Heart right ventricle (tissue), 16 donors: ENCODE measurements around the gene KRTAP12-3. TPM values are rescaled to one million over a fixed set of nuclear protein-coding genes. Genes with fewer than 3 reads are reported as not detected.
"Not testable (repeated sequence)": the region's sequence is repeated elsewhere in the genome, so short reads cannot be mapped to it uniquely, and the experiment has no call there.

Experiments
- ATAC-seq, 8 donors: fragments of 200-7000 bp; cut with Tn5 transposase; one replicate each; pipeline ENCODE4 v1.9.1; 2020; ENCODE audit warnings: mild to moderate bottlenecking in 8 of 8, moderate library complexity in 8 of 8, moderate number of reproducible peaks in 1 of 8
- DNase-seq, 2 donors: peaks; one replicate each; pipeline ENCODE4 v3.0.0-alpha.2; 2020
- H3K27ac ChIP-seq, 10 donors: fragments of 200-600 bp; sonication (generic) in 2 of 10; one replicate each; pipeline versions ENCODE4 v1.5.0 to v1.8.0; 2020 to 2022; ENCODE audit warnings: mild to moderate bottlenecking in 3 of 10
- H3K27me3 ChIP-seq, 7 donors: fragments of 200-600 bp; one replicate each; pipeline ENCODE4 v1.8.0; 2021 to 2022; ENCODE audit warnings: mild to moderate bottlenecking in 2 of 7
- H3K36me3 ChIP-seq, 9 donors: fragments of 200-600 bp; sonication (generic) in 1 of 9; one replicate each; pipeline versions ENCODE4 v1.5.0 to v1.8.0; 2020 to 2022; ENCODE audit warnings: mild to moderate bottlenecking in 2 of 9
- H3K4me1 ChIP-seq, 9 donors: fragments of 200-600 bp; sonication (generic) in 1 of 9; one replicate each; pipeline versions ENCODE4 v1.5.0 to v1.8.0; 2020 to 2022; ENCODE audit warnings: mild to moderate bottlenecking in 4 of 9
- H3K4me3 ChIP-seq, 10 donors: fragments of 200-600 bp; sonication (generic) in 2 of 10; one replicate each; pipeline versions ENCODE4 v1.5.0 to v1.8.0; 2020 to 2022; ENCODE audit warnings: mild to moderate bottlenecking in 7 of 10, moderate library complexity in 2 of 10
- H3K9me3 ChIP-seq, 11 donors: fragments of 200-600 bp in 10 of 11; sonication (generic) in 2 of 11; one replicate each; pipeline versions ENCODE4 v1.5.0 to v1.8.0; 2013 to 2022; ENCODE audit warnings: mild to moderate bottlenecking in 2 of 11, control low read depth in 1 of 11, moderate library complexity in 1 of 11
- CTCF ChIP-seq, 9 donors: fragments of 200-600 bp; sonication (generic) in 2 of 9; IDR thresholded peaks; one replicate each; pipeline versions ENCODE4 v1.5.0 to v1.8.0; 2021 to 2022; ENCODE audit warnings: antibody characterized with exemption in 9 of 9, mild to moderate bottlenecking in 5 of 9, moderate library complexity in 1 of 9
- WGBS, 2 donors: extraction: QIAGEN DNeasy Blood & Tissue Kit; methylation state at CpG; one replicate each; pipeline ENCODE4 v1.1.7; 2013; ENCODE audit warnings: inconsistent platforms in 1 of 2; 5-methylcytosine and 5-hydroxymethylcytosine counted together
- intact Hi-C, 10 donors: fragments of 100-400 bp; cut with DNase I; formaldehyde crosslinking; loops; one replicate each; pipeline versions ENCODE4 v1.11.1 to v1.14.2; 2022
- long read RNA-seq, 3 donors: library from polyadenylated mRNA; unstranded; transcript quantifications; one replicate each; pipeline ENCODE4 v2.0.0, GENCODE V29; 2020 to 2021
- polyA plus RNA-seq, 2 donors: library from polyadenylated mRNA; stranded (reverse); fragments of 200-250 nt; gene quantifications; one replicate each; pipeline ENCODE4 v1.2.3, GENCODE V29; 2013
- total RNA-seq, 10 donors: library from RNA; stranded (reverse); fragmentation: NEBNext Ultra II Directional in 3 of 10; extraction: Animal tissue kit (Norgen Biotek cat#: 25700) in 3 of 10; gene quantifications; one replicate each; pipeline versions ENCODE4 v1.2.1 to v1.2.4, GENCODE V29; 2021 to 2023
- donor health status: Arrhythmogenic right ventricular cardiomyopathy.
- donor health status: ischemic (EF 13 %, LVEDD 7.1; RV severe dilation, severe dysfunction).
- donor health status: healthy with polysubstance abuse.
- donor health status: DM: no; HTN: yes; CAD: no.
- donor health status: DM: no; HTN: no; CAD: no.
- donor health status: ischemic (EF 25% LVEDD 6.9; RV normal size, moderate dysfunction).
- donor health status: ischemic (EF 25% LVEDD 5.7; RV mildly dilated, moderate dysfunction).
- donor health status: healthy.
- donor health status: DM: yes; HTN: yes; CAD: no.
- donor health status: Ischemic cardiomyopathy.
- donor health status: ischemic (EF 35%, LVEDD 5.7; RV mildly dilated, moderate dysfunction).
- donor health status: nonischemic (EF 11% LVEDD 7.7; RV severe dilation, severe dysfunction).
- donor health status: DM: yes; HTN: yes; CAD: no.
- donor health status: PGD.
- donor health status: ischemic (EF 29% LVEDD 5.4; RV normal size, mild dysfunction).
- donor health status: nonischemic (EF 23%, LVEDD 6.1; RV moderate dilation, normal function).

KRTAP12-3 gene
- not detected for total RNA-seq
- polyA plus RNA-seq = not detected
- long read RNA-seq, donor 1 = 0 reads
- long read RNA-seq, donor 2 = 0 reads
- long read RNA-seq, donor 3 = 0 reads

- Histone ChIP-seq H3K27me3 (peaks cover 0 to 32% (median 0%) of the 10 kb centered on the region in 7 donors), H3K36me3 (no peaks in the 10 kb centered on the region), H3K4me1 (no peaks in the 10 kb centered on the region), H3K4me3 (no peak within 1 kb of the TSS), H3K9me3 (peaks cover 0 to 20% (median 4%) of the 10 kb centered on the region in 11 donors), H3K27ac (peak within 1 kb of the TSS in 1 of 10 donors; percentile 76)
- intact Hi-C loops = no loop called here
- ATAC-seq = peak in 1 of 8 donors; percentile 34
- TF ChIP-seq CTCF (IDR thresholded peaks at IDR 0.05) = no peak
- 73 to 76% methylated on average over 26 of the region's 26 CpGs for WGBS, 2 donors
- DNase-seq = no peak
These were observed at the start of gene KRTAP12-3 for GRCh38 chr21:44657635-44658540. KRTAP12-3 (plus strand) TSS chr21:44657932; CDS start chr21:44657980, 48 bp downstream.

- TF ChIP-seq CTCF (IDR thresholded peaks at IDR 0.05) = no peak
- H3K9me3 ChIP-seq = peaks cover 0 to 58% (median 14%) of the 10 kb centered on the region in 11 donors
- no peak overlapping the region for H3K27ac ChIP-seq
- H3K4me3 ChIP-seq = no peak overlapping the region
- no peaks in the 10 kb centered on the region for H3K36me3 ChIP-seq
- no peak for ATAC-seq
- peaks cover 0 to 24% (median 5%) of the 10 kb centered on the region in 7 donors for H3K27me3 ChIP-seq
- DNase-seq = no peak
- intact Hi-C loops = no loop called here
- no peaks in the 10 kb centered on the region for H3K4me1 ChIP-seq
These were observed 48.5 kb upstream of the KRTAP12-3 start for GRCh38 chr21:44609193-44609592.

- ATAC-seq, H3K36me3 ChIP-seq, H3K4me1 ChIP-seq, H3K4me3 ChIP-seq, H3K27ac ChIP-seq, DNase-seq: not testable (repeated sequence)
- Histone ChIP-seq H3K27me3 (peaks cover 0 to 30% (median 3%) of the 10 kb centered on the region in 7 donors), H3K9me3 (peaks cover 0 to 53% (median 14%) of the 10 kb centered on the region in 11 donors)
- 92 to 93% methylated on average over 7 of the region's 7 CpGs for WGBS, 2 donors
- intact Hi-C loops = loop anchor here in 1 of 10 donors (10.0 kb wide), 1 partner anchor 135 kb away; no protein-coding TSS in a partner anchor
These were observed 47.4 kb upstream of the KRTAP12-3 start for GRCh38 chr21:44610157-44610843.

GRCh38 chr21:44611551-44611950 is 46.2 kb upstream of the KRTAP12-3 start:
- intact Hi-C loops = loop anchor here in 1 of 10 donors (10.0 kb wide), 1 partner anchor 133 kb away; no protein-coding TSS in a partner anchor
- Histone ChIP-seq H3K4me1 (no peaks in the 10 kb centered on the region), H3K27me3 (peaks cover 0 to 35% (median 5%) of the 10 kb centered on the region in 7 donors), H3K36me3 (no peaks in the 10 kb centered on the region), H3K4me3 (no peak overlapping the region), H3K9me3 (peaks cover 0 to 47% (median 14%) of the 10 kb centered on the region in 11 donors), H3K27ac (no peak overlapping the region)
- DNase-seq = no peak
- no peak for ATAC-seq
- no peak for TF ChIP-seq CTCF (IDR thresholded peaks at IDR 0.05)
- 83 to 86% methylated on average over 4 of the region's 4 CpGs for WGBS, 2 donors
